A673 (cell line): Measurements from ENCODE around the gene POLR3K.
"Not testable (repeated sequence)": the region's sequence is repeated elsewhere in the genome, so short reads cannot be mapped to it uniquely, and the experiment has no call there.

Experiments
- EZH2 ChIP-seq: fragments of 200-600 bp; sonication (generic); IDR thresholded peaks from 2 replicates; pipeline ENCODE4 v1.6.1; 2017; ENCODE audit warnings: borderline replicate concordance, low read depth, mild to moderate bottlenecking, mixed read lengths, antibody characterized with exemption, low read length; ENCODE audit not compliant: poor library complexity, severe bottlenecking
- TF ChIP-seq, protein P1 (sequence below): fragments of 300-800, 200-600 bp; sonication (generic); conservative IDR thresholded peaks from 2 replicates; pipeline ENCODE4 v1.5.1; 2017; ENCODE audit warnings: low read depth, mild to moderate bottlenecking, antibody characterized with exemption, low read length, moderate library complexity, mixed read lengths

GRCh38 chr16:20886-21285 is 32.5 kb downstream of the POLR3K start:
- TF ChIP-seq, protein P1, sequence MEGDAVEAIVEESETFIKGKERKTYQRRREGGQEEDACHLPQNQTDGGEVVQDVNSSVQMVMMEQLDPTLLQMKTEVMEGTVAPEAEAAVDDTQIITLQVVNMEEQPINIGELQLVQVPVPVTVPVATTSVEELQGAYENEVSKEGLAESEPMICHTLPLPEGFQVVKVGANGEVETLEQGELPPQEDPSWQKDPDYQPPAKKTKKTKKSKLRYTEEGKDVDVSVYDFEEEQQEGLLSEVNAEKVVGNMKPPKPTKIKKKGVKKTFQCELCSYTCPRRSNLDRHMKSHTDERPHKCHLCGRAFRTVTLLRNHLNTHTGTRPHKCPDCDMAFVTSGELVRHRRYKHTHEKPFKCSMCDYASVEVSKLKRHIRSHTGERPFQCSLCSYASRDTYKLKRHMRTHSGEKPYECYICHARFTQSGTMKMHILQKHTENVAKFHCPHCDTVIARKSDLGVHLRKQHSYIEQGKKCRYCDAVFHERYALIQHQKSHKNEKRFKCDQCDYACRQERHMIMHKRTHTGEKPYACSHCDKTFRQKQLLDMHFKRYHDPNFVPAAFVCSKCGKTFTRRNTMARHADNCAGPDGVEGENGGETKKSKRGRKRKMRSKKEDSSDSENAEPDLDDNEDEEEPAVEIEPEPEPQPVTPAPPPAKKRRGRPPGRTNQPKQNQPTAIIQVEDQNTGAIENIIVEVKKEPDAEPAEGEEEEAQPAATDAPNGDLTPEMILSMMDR, result not testable (repeated sequence)
- TF ChIP-seq EZH2, result not testable (repeated sequence)
